HG02981 (cell line): ENCODE data around the gene MALL.
"Not testable (repeated sequence)": the region's sequence is repeated elsewhere in the genome, so short reads cannot be mapped to it uniquely, and the experiment has no call there.

Experiments
- ATAC-seq: cut with Tn5 transposase; IDR thresholded peaks from one replicate; pipeline ENCODE4 v1.9.1; 2021; ENCODE audit warnings: mild to moderate bottlenecking, moderate library complexity; ENCODE audit not compliant: unreplicated experiment

The MALL gene

DNA sequence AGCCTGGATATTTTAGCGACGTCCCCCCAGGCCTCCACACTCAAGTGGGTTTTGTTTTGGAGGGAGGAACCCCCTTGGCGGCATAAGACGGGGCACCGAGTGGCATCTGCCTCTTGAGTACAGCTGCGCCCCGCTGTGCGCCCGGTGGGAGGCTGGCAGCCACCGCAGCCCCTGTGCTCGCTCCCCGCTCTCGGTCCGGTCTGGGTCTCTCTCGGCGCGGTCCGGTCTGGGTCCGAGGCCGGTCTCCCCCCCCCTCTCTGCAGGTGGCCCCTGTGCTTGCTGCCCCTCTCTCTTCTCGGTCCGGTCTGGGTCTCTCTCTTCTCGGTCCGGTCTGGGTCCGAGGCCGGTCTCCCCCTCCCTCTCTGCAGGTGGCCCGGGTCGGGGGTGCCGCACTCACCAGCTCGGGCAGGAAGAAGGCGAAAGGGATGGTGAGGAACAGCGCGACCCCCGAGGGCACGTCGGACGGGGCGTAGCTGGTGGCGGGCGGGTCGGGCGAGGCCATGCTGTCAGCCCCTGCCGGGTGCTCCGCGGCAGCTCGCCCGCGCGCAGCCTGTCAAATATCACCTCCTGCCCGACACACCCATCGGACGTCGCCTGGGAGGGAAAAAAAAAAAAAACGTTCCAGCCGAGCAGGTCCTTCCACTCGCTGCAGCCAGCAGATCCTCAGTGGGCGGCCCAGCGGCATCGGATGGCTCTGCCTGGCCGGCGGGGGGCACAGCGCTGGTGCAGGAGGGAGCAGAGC lies at the start of gene MALL:
TSS of gene MALL (minus strand) at position 532 of the 742 bp plus-strand sequence. CDS start at position 502, 30 bp downstream.
- ATAC-seq, result no peak

- ATAC-seq, result peak; percentile 47
Measured at GRCh38 chr2:110157153-110157793, 41.7 kb upstream of the MALL start.

GRCh38 chr2:110154828-110155227 lies 39.2 kb upstream of the MALL start:
- ATAC-seq, result not testable (repeated sequence)

DNA sequence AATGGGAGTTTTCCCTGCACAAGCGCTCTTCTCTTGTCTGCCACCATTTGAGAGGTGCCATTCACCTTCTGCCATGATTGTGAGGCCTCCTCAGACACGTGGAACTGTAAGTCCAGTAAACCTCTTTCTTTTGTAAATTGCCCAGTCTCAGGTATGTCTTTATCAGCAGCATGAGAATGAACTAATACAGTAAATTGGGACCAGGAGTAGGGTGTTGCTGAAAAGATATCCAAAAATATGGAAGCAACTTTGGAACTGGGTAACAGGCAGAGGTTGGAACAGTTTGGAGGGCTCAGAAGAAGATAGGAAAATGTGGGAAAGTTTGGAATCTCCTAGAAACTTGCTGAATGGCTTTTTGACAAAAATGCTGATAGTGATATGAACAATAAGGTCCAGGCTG lies 38.6 kb upstream of the MALL start:
- not testable (repeated sequence) for ATAC-seq

DNA sequence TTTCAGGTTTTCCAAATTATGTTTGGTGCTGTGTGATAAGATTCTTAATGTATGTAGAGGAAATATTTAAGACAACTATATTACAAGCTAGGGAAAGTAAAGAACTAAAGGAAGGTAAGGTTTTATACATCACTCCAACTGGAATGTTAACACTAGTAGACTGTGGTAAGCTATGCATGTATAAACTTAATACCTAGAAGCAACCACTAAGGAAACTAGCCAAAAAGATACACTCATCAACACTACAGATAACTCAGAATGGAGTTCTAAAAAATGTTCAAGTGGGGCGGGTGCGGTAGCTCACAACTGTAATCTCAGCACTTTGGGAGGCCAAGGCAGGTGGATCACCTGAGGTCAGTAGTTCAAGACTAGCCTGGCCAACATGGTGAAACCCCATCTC lies 37.8 kb upstream of the MALL start:
- no peak for ATAC-seq

- ATAC-seq, result no peak
Measured at GRCh38 chr2:110152943-110153342, 37.3 kb upstream of the MALL start.

- ATAC-seq, result no peak
Measured at GRCh38 chr2:110149330-110150220, 34.0 kb upstream of the MALL start.

GRCh38 chr2:110146945-110147332 lies 31.3 kb upstream of the MALL start:
- ATAC-seq, result no peak

GRCh38 chr2:110146183-110146944 lies 30.7 kb upstream of the MALL start:
- no peak for ATAC-seq

- no peak for ATAC-seq
Measured at GRCh38 chr2:110143982-110144381, 28.4 kb upstream of the MALL start.

DNA sequence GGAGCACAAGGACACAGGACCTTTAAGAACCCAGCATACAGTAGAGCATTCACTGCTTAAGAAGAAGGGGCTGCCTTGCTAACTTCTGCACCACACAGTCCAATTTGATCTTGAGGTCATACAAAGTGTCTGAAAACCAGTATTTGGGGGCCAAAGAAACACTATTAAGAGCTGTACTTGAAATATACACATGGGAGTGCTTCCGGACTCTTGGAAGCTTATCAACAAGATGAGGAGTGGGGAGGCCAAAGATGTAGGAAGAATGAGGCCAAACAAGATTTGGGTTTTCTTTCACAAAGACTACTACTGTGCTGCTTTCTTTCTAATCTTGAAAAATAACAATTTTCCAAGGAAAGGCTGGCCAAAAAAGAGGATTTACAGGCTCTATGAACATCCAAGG lies 24.8 kb upstream of the MALL start:
- ATAC-seq, result no peak

GRCh38 chr2:110134025-110134424 lies 18.4 kb upstream of the MALL start:
- no peak for ATAC-seq

GRCh38 chr2:110131166-110131565 lies 15.5 kb upstream of the MALL start:
- no peak for ATAC-seq

- no peak for ATAC-seq
Measured at GRCh38 chr2:110130757-110131156, 15.1 kb upstream of the MALL start.

- no peak for ATAC-seq
Measured at GRCh38 chr2:110126906-110127305, 11.3 kb upstream of the MALL start.

GRCh38 chr2:110126086-110126773 lies 10.6 kb upstream of the MALL start:
- no peak for ATAC-seq

GRCh38 chr2:110124939-110125691 lies 9.5 kb upstream of the MALL start:
- ATAC-seq, result no peak

DNA sequence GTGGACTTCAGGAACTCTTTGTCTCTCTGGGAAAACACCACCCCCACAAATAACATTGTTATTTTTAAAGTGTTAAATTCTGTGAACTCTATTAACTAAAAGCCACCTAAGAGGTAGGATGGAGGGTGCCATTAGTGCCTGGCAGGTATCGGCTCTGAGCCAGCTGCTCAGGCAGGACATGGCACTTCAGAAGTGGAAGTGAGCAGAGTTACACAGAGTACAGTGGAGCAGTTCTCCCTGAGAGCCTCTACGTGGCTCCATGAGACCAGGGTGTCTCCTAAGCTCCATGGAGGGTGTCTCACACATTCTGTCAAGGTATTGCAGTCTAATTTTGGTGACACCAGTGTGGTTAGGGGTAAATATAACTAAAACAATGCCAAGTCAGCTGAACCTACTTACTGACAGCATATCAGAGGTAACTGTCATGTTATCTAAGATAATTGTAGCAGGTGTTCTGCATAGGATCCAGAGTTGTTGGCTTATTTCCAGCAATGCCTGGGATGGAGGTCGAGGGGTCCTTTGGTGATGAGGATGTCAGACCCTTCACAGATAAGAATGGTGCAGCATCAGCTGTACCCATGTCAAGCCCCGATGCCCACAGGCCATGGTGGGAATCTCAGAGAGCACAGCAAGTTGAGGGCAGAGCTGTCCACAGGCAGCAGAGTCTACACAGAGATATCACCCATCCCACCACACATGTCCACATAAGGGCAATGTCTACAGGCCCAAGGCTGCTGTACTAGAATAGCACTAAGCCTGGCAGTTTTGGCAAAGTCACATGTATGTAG lies 8.6 kb upstream of the MALL start:
- ATAC-seq, result no peak

DNA sequence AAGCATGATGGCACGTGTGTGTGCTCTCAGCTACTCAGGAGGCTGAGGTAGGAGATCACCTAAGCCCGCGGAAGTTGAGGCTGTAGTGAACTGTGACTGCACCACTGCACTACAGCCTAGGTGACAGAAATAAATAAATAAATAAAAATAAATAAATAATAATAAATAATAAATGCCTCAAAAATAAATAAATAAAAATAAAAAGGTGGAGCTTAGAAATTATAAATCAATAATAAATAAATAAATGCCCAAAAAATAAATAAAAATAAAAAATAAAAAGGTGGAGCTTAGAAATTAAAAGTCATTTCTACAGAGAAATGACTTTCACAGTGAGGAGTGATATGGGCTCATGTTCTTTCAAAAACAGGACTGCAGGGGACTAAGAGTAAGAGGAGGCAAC lies 6.0 kb upstream of the MALL start:
- no peak for ATAC-seq
